ENCODE results near the gene MUSTN1. TPM values are rescaled to one million over a fixed set of nuclear protein-coding genes. Genes with fewer than 3 reads are reported as not detected.

Gene MUSTN1
- total RNA-seq, 1 experiment from 2014 or later: not detected

- H3K4me1 ChIP-seq (replicated peaks): no peaks in the 10 kb centered on the region
- H3K4me3 ChIP-seq: no peak overlapping the region
- H3K27ac ChIP-seq: no peak overlapping the region
- no peak for DNase-seq (ENCODE audit: low read depth in 1 of 2, low spot score in 2 of 2)
- no peaks in the 10 kb centered on the region for H3K9me3 ChIP-seq (replicated peaks)
- H3K27me3 ChIP-seq (replicated peaks): no peaks in the 10 kb centered on the region
- no peaks in the 10 kb centered on the region for H3K36me3 ChIP-seq
Observed at GRCh38 chr3:52819936-52820335, 14.9 kb downstream of the MUSTN1 start.

- no peaks in the 10 kb centered on the region for H3K27me3 ChIP-seq (replicated peaks)
- H3K4me1 ChIP-seq (replicated peaks): no peaks in the 10 kb centered on the region
- H3K9me3 ChIP-seq (replicated peaks): no peaks in the 10 kb centered on the region
- no peak overlapping the region for H3K4me3 ChIP-seq
- DNase-seq (ENCODE audit: low read depth in 1 of 2, low spot score in 2 of 2): no peak
- no peaks in the 10 kb centered on the region for H3K36me3 ChIP-seq
- no peak overlapping the region for H3K27ac ChIP-seq
Observed at GRCh38 chr3:52817860-52818259, 17.0 kb downstream of the MUSTN1 start.

GRCh38 chr3:52817221-52817620, 17.6 kb downstream of the MUSTN1 start:
- Histone ChIP-seq H3K9me3 (replicated peaks) (no peaks in the 10 kb centered on the region), H3K4me3 (no peak overlapping the region), H3K36me3 (no peaks in the 10 kb centered on the region), H3K27me3 (replicated peaks) (no peaks in the 10 kb centered on the region), H3K4me1 (replicated peaks) (no peaks in the 10 kb centered on the region), H3K27ac (no peak overlapping the region)
- DNase-seq (ENCODE audit: low read depth in 1 of 2, low spot score in 2 of 2): no peak

DNA sequence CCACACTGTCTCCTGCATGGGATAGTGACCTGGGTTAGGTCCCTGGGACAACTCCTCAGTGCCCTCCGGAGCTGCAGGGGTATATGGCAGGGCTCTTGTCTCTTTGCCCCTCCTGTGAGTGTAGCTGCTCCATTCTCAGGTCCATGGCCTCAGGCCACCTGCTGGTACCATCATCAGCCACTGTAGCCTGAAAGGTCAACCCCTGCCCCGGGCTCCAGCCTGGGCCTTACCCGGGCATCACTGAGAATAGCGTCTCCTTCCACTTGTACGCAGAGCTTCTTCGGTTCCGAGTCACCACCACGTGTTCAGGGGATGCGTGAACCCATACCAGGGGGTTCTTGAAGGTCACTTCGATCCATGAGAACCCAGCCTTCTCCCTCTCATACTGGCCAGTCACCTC, 18.2 kb downstream of the MUSTN1 start:
- Histone ChIP-seq H3K4me1 (replicated peaks) (no peaks in the 10 kb centered on the region), H3K4me3 (no peak overlapping the region), H3K27me3 (replicated peaks) (no peaks in the 10 kb centered on the region), H3K27ac (no peak overlapping the region), H3K9me3 (replicated peaks) (no peaks in the 10 kb centered on the region), H3K36me3 (no peaks in the 10 kb centered on the region)
- DNase-seq (ENCODE audit: low read depth in 1 of 2, low spot score in 2 of 2): no peak

GRCh38 chr3:52816199-52816598, 18.6 kb downstream of the MUSTN1 start:
- Histone ChIP-seq H3K27me3 (replicated peaks) (no peaks in the 10 kb centered on the region), H3K36me3 (no peaks in the 10 kb centered on the region), H3K4me1 (replicated peaks) (no peaks in the 10 kb centered on the region), H3K4me3 (no peak overlapping the region), H3K27ac (no peak overlapping the region), H3K9me3 (replicated peaks) (no peaks in the 10 kb centered on the region)
- no peak for DNase-seq (ENCODE audit: low read depth in 1 of 2, low spot score in 2 of 2)

- Histone ChIP-seq H3K4me3 (no peak overlapping the region), H3K9me3 (replicated peaks) (no peaks in the 10 kb centered on the region), H3K4me1 (replicated peaks) (no peaks in the 10 kb centered on the region), H3K27me3 (replicated peaks) (no peaks in the 10 kb centered on the region), H3K36me3 (no peaks in the 10 kb centered on the region), H3K27ac (no peak overlapping the region)
- no peak for DNase-seq (ENCODE audit: low read depth in 1 of 2, low spot score in 2 of 2)
Observed at GRCh38 chr3:52813810-52814209, 21.0 kb downstream of the MUSTN1 start.

GRCh38 chr3:52811452-52812011, 23.3 kb downstream of the MUSTN1 start:
- Histone ChIP-seq H3K4me1 (replicated peaks) (no peaks in the 10 kb centered on the region), H3K27me3 (replicated peaks) (no peaks in the 10 kb centered on the region), H3K9me3 (replicated peaks) (no peaks in the 10 kb centered on the region), H3K4me3 (no peak overlapping the region), H3K27ac (no peak overlapping the region), H3K36me3 (no peaks in the 10 kb centered on the region)
- no peak for DNase-seq (ENCODE audit: low read depth in 1 of 2, low spot score in 2 of 2)

GRCh38 chr3:52810923-52811322, 23.9 kb downstream of the MUSTN1 start:
- no peak overlapping the region for H3K4me3 ChIP-seq
- no peaks in the 10 kb centered on the region for H3K36me3 ChIP-seq
- H3K4me1 ChIP-seq (replicated peaks): no peaks in the 10 kb centered on the region
- no peaks in the 10 kb centered on the region for H3K27me3 ChIP-seq (replicated peaks)
- DNase-seq (ENCODE audit: low read depth in 1 of 2, low spot score in 2 of 2): no peak
- H3K9me3 ChIP-seq (replicated peaks): no peaks in the 10 kb centered on the region
- no peak overlapping the region for H3K27ac ChIP-seq

GRCh38 chr3:52809662-52810377, 25.0 kb downstream of the MUSTN1 start:
- DNase-seq (ENCODE audit: low read depth in 1 of 2, low spot score in 2 of 2): no peak
- Histone ChIP-seq H3K27ac (no peak overlapping the region), H3K4me3 (no peak overlapping the region), H3K9me3 (replicated peaks) (no peaks in the 10 kb centered on the region), H3K4me1 (replicated peaks) (no peaks in the 10 kb centered on the region), H3K36me3 (no peaks in the 10 kb centered on the region), H3K27me3 (replicated peaks) (no peaks in the 10 kb centered on the region)

DNA sequence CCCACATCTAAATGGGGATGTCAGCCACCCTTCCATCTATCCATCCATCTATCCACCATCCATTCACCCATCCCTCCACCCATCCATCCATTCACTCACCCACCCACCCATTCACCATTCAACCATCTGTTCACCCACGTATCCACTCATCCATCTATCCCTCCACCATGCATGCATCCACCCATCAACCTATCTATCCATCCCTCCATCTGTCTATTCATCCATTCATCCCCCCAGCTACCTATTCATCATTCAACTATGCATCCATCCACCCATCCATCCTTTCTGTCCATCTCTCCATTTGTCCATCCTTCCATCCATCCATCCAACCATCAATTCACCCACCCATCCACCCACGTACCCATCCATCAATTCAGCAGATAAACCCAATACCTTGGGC, 25.7 kb downstream of the MUSTN1 start:
- Histone ChIP-seq H3K4me3 (no peak overlapping the region), H3K4me1 (replicated peaks) (no peaks in the 10 kb centered on the region), H3K27me3 (replicated peaks) (no peaks in the 10 kb centered on the region), H3K27ac (no peak overlapping the region), H3K9me3 (replicated peaks) (no peaks in the 10 kb centered on the region), H3K36me3 (no peaks in the 10 kb centered on the region)
- no peak for DNase-seq (ENCODE audit: low read depth in 1 of 2, low spot score in 2 of 2)

DNA sequence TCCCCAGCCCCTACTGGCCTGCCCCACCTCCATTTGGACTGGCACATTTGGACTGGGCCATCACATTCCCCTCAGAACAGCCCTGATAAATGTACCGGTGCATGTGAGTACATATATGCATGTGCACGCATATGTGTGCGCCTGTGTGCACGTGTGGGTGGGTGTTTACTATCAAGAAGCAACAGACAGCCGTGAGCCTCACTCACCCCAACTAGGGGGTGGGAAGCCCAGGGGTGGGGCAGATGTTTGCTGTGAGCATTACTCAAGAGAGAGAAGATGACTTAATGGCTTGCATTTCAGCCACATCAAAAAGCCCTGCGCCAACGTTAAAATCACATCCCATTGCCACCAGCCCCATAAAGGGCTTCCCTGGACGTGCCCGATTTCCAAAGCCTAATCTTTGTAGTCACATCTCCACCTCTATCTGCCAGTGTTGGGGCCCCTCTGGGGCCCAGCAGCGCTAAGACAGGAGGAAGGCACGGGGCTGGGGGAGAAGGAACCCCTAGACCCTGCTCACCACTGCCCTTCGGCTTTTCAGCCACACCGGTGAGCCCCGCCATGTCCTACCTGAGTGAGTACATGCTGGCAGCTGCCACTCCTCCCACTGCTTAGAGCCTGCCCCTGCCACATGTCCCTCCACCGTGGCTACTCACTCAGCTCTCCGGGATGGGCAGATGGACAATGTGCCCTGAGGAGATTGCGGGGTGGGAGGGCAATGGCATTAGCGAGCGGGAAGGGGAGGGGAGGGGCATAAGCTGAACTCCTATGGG, 29.4 kb downstream of the MUSTN1 start:
- Histone ChIP-seq H3K4me3 (no peak overlapping the region), H3K27me3 (replicated peaks) (no peaks in the 10 kb centered on the region), H3K27ac (no peak overlapping the region), H3K4me1 (replicated peaks) (peaks cover 9% of the 10 kb centered on the region), H3K36me3 (no peaks in the 10 kb centered on the region), H3K9me3 (replicated peaks) (no peaks in the 10 kb centered on the region)
- no peak for DNase-seq (ENCODE audit: low read depth in 1 of 2, low spot score in 2 of 2)

DNA sequence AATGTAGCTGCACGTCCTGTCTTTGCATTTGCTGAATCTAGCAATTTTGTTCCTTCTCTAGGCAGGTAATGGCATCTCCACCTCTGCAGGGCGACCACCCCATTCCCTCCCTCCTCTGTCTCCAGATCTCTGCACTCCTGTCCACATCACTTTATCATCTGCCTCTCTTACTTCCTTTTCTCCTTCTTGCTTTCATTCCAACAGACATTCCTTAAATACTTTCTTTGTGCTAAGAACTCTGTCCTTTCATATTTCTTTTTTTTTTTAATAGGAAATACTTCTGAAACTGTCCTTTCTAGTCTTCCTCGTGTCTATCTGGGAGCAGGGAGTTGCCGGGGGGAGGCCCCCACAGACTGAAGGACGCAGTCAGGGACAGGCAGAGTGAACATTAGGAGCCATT, 33.0 kb downstream of the MUSTN1 start:
- Histone ChIP-seq H3K4me3 (no peak overlapping the region), H3K36me3 (no peaks in the 10 kb centered on the region), H3K27me3 (replicated peaks) (no peaks in the 10 kb centered on the region), H3K27ac (no peak overlapping the region), H3K9me3 (replicated peaks) (no peaks in the 10 kb centered on the region), H3K4me1 (replicated peaks) (peaks cover 9% of the 10 kb centered on the region)
- DNase-seq (ENCODE audit: low read depth in 1 of 2, low spot score in 2 of 2): peak in 1 of 2 experiments; percentile 7

- H3K4me3 ChIP-seq: no peak overlapping the region
- no peaks in the 10 kb centered on the region for H3K36me3 ChIP-seq
- H3K4me1 ChIP-seq (replicated peaks): peaks cover 9% of the 10 kb centered on the region
- DNase-seq (ENCODE audit: low read depth in 1 of 2, low spot score in 2 of 2): no peak
- no peak overlapping the region for H3K27ac ChIP-seq
- H3K9me3 ChIP-seq (replicated peaks): no peaks in the 10 kb centered on the region
- H3K27me3 ChIP-seq (replicated peaks): no peaks in the 10 kb centered on the region
Observed at GRCh38 chr3:52800079-52800478, 34.7 kb downstream of the MUSTN1 start.

GRCh38 chr3:52798978-52799476, 35.8 kb downstream of the MUSTN1 start:
- H3K27ac ChIP-seq: no peak overlapping the region
- H3K27me3 ChIP-seq (replicated peaks): no peaks in the 10 kb centered on the region
- peaks cover 9% of the 10 kb centered on the region for H3K4me1 ChIP-seq (replicated peaks)
- no peaks in the 10 kb centered on the region for H3K36me3 ChIP-seq
- DNase-seq (ENCODE audit: low read depth in 1 of 2, low spot score in 2 of 2): no peak
- no peak overlapping the region for H3K4me3 ChIP-seq
- H3K9me3 ChIP-seq (replicated peaks): no peaks in the 10 kb centered on the region
